PC-3 (cell line): ENCODE data around the gene ARRB2.

ENCODE experiments used
- EZH2phosphoT487 ChIP-seq: fragments of 300-600 bp; sonication (generic); IDR thresholded peaks from 2 replicates; pipeline ENCODE4 v1.6.1; 2018; ENCODE audit warnings: mild to moderate bottlenecking, antibody characterized with exemption, low read length, borderline replicate concordance
- TF ChIP-seq, protein P1 (sequence below): fragments of 300-600 bp; sonication (generic); conservative IDR thresholded peaks from 2 replicates; pipeline ENCODE4 v1.5.1; 2017; ENCODE audit warnings: antibody characterized with exemption, low read depth, mild to moderate bottlenecking, low read length

DNA sequence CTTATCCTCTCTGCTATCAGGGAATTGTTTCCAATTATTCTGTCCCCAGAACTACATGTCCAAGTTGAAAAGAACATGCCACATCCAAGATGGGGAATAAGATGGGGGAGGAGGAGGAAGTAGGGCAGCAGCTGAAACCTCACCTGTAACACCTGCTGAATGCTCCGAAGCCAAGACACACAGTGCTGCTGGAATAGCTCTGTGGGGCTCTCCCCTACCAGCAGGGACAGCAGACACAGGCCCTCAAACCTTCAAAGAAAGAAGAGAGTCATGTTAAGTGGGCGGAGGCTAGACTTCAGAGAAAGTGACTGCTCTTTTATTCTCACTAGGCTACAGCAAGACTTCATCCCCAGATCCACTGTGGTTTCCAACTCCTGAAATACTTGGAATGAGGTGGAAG, 19.7 kb upstream of the ARRB2 start:
- TF ChIP-seq, protein P1, sequence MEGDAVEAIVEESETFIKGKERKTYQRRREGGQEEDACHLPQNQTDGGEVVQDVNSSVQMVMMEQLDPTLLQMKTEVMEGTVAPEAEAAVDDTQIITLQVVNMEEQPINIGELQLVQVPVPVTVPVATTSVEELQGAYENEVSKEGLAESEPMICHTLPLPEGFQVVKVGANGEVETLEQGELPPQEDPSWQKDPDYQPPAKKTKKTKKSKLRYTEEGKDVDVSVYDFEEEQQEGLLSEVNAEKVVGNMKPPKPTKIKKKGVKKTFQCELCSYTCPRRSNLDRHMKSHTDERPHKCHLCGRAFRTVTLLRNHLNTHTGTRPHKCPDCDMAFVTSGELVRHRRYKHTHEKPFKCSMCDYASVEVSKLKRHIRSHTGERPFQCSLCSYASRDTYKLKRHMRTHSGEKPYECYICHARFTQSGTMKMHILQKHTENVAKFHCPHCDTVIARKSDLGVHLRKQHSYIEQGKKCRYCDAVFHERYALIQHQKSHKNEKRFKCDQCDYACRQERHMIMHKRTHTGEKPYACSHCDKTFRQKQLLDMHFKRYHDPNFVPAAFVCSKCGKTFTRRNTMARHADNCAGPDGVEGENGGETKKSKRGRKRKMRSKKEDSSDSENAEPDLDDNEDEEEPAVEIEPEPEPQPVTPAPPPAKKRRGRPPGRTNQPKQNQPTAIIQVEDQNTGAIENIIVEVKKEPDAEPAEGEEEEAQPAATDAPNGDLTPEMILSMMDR = no peak
- TF ChIP-seq EZH2phosphoT487 = no peak
